SK-N-MC (cell line): ENCODE results near the gene CAMK2G.
"Not testable (repeated sequence)": the region's sequence is repeated elsewhere in the genome, so short reads cannot be mapped to it uniquely, and the experiment has no call there.

Experiments used
- DNase-seq: peaks from one replicate; pipeline ENCODE4 v3.0.0-alpha.2; 2011; ENCODE audit warnings: low read depth, low spot score
- H3K27ac ChIP-seq: fragments of 200-600 bp; sonication (generic); 2 replicates; pipeline ENCODE4 v1.5.1; 2016; ENCODE audit warnings: mixed run types
- H3K36me3 ChIP-seq: fragments of 200-600 bp; sonication (generic); 2 replicates; pipeline ENCODE4 v1.6.1; 2017; ENCODE audit warnings: antibody characterized with exemption, low read length, mixed read lengths; ENCODE audit not compliant: insufficient read depth
- H3K4me3 ChIP-seq: fragments of 200-600 bp; sonication (generic); 2 replicates; pipeline ENCODE4 v1.5.1; 2016
- H3K9ac ChIP-seq: fragments of 200-600 bp; sonication (generic); 2 replicates; pipeline ENCODE4 v1.8.0; 2017; ENCODE audit warnings: mixed run types, mixed read lengths; ENCODE audit not compliant: insufficient read length
- H3K9me3 ChIP-seq: fragments of 200-600 bp; sonication (generic); 2 replicates; pipeline ENCODE4 v1.6.1; 2017; ENCODE audit warnings: low read depth, mild to moderate bottlenecking, antibody characterized with exemption, low read length, moderate library complexity, mixed read lengths
- EZH2 ChIP-seq: fragments of 200-600 bp; sonication (generic); IDR thresholded peaks from one replicate; pipeline ENCODE4 v1.6.1; 2017; ENCODE audit warnings: antibody characterized with exemption
- FOXP2 ChIP-seq: optimal IDR thresholded peaks from 2 replicates; pipeline ENCODE3; 2011; ENCODE audit warnings: mild to moderate bottlenecking, moderate library complexity; ENCODE audit not compliant: insufficient read depth; ENCODE audit errors: extremely low read length, control extremely low read depth
- POLR2AphosphoS5 ChIP-seq: IDR thresholded peaks from 2 replicates; pipeline ENCODE4 v1.6.1; 2012; ENCODE audit warnings: mild to moderate bottlenecking, low read depth, low read length, borderline replicate concordance

The CAMK2G gene

GRCh38 chr10:73797324-73798025, 76.9 kb downstream of the CAMK2G start:
- no peak for DNase-seq
- Histone ChIP-seq H3K9ac (no peak overlapping the region), H3K4me3 (no peak overlapping the region), H3K9me3 (no peaks in the 10 kb centered on the region), H3K27ac (no peak overlapping the region), H3K36me3 (no peaks in the 10 kb centered on the region; the same call in 1 of the 2 replicates)
- TF ChIP-seq POLR2AphosphoS5: no peak
- TF ChIP-seq FOXP2: no peak
- TF ChIP-seq EZH2: no peak

- H3K36me3 ChIP-seq: no peaks in the 10 kb centered on the region; the same call in 1 of the 2 replicates
Measured at GRCh38 chr10:73796766-73797165, 77.6 kb downstream of the CAMK2G start.

DNA sequence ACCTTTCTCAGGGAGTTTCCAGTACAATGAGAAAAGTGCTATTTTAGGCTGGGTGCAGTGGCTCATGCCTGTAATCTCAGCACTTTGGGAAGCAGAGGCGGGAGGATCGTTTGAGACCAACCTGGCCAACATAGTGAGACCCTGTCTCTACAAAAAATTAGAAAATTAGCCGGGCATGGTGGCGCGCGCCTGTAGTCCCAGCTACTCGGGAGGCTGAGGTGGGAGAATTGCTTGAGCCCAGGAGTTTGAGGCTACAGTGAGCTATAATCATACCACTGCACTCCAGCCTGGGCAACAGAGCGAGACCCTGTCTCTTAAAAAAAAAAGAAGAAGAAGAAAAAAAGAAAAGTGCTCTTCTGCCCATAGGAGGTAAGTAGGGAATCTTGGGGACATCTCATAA, 78.3 kb downstream of the CAMK2G start:
- DNase-seq, H3K9me3 ChIP-seq, H3K27ac ChIP-seq, H3K9ac ChIP-seq, H3K36me3 ChIP-seq, H3K4me3 ChIP-seq: not testable (repeated sequence)

More at GRCh38 chr10:73796766-73797165, 77.6 kb downstream of the CAMK2G start:
- H3K9me3 ChIP-seq: no peaks in the 10 kb centered on the region
- no peak overlapping the region for H3K4me3 ChIP-seq
- TF ChIP-seq FOXP2 (no peak), POLR2AphosphoS5 (no peak), EZH2 (no peak)
- no peak for DNase-seq
- no peak overlapping the region for H3K27ac ChIP-seq
- H3K9ac ChIP-seq: no peak overlapping the region

- H3K36me3 ChIP-seq, H3K9me3 ChIP-seq, H3K27ac ChIP-seq, H3K4me3 ChIP-seq, DNase-seq, H3K9ac ChIP-seq: not testable (repeated sequence)
Measured at GRCh38 chr10:73795491-73795890, 78.9 kb downstream of the CAMK2G start.

DNA sequence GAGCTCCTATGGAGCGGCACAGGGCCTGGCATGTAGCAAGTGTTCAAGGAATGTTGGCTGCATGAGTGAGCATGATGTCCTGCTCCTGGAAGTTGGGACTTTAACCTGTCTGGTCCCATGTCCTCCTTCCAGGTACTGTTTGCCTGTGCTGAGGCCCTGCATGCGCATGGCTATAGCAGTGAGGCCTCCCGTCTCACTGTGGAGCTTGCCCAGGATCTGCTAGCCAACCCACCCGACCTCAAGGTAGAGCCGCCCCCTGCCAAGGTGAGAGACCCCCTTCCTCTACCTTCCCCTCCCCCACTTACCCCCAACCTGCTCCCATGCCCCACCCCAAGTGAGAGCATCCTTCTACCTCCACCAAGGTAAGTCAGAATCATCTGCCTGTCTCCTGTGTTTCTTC, 80.9 kb downstream of the CAMK2G start:
- Histone ChIP-seq H3K36me3 (no peaks in the 10 kb centered on the region; the same call in 1 of the 2 replicates), H3K4me3 (no peak overlapping the region), H3K27ac (no peak overlapping the region), H3K9me3 (no peaks in the 10 kb centered on the region), H3K9ac (no peak overlapping the region)
- no peak for DNase-seq
- TF ChIP-seq FOXP2: no peak
- no peak for TF ChIP-seq POLR2AphosphoS5
- TF ChIP-seq EZH2: no peak

GRCh38 chr10:73791871-73792400, 82.4 kb downstream of the CAMK2G start:
- H3K27ac ChIP-seq: no peak overlapping the region
- no peak for TF ChIP-seq POLR2AphosphoS5
- TF ChIP-seq EZH2: no peak
- H3K36me3 ChIP-seq: no peaks in the 10 kb centered on the region; the same call in 1 of the 2 replicates
- H3K4me3 ChIP-seq: no peak overlapping the region
- H3K9ac ChIP-seq: no peak overlapping the region
- no peak for DNase-seq
- H3K9me3 ChIP-seq: no peaks in the 10 kb centered on the region

DNA sequence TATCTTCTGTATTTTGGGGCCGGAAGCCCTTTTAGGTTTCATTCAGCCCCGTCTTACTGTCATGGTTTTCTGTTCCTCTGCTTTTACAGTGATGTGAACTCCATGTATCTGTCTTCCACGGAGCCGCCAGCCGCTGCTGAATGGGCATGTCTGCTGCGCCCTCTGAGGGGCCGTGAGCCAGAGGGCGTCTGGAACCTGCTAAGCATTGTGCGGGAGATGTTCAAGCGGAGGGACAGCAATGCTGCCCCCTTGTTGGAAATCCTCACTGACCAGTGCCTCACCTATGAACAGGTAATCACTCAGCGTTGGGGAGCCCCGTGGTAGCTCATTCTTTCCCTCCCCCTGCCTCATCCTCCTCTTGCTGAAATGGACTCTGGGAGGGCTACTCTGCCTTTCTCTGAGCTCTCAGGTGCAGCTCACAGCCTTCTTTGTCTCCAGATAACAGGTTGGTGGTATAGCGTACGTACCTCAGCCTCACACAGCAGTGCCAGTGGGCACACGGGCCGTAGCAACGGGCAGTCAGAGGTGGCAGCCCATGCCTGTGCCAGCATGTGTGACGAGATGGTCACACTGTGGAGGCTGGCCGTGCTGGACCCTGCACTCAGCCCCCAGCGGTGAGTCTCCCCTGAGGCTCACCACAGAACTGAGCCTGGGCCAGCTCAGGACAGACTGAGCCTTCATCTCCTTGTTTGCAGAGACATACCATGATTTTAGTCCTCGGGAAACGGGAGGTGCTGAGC, 83.3 kb downstream of the CAMK2G start:
- H3K9me3 ChIP-seq: no peaks in the 10 kb centered on the region
- H3K27ac ChIP-seq: no peak overlapping the region
- H3K4me3 ChIP-seq: no peak overlapping the region
- no peak overlapping the region for H3K9ac ChIP-seq
- no peaks in the 10 kb centered on the region; the same call in 1 of the 2 replicates for H3K36me3 ChIP-seq
- DNase-seq: no peak
- TF ChIP-seq FOXP2: no peak

DNA sequence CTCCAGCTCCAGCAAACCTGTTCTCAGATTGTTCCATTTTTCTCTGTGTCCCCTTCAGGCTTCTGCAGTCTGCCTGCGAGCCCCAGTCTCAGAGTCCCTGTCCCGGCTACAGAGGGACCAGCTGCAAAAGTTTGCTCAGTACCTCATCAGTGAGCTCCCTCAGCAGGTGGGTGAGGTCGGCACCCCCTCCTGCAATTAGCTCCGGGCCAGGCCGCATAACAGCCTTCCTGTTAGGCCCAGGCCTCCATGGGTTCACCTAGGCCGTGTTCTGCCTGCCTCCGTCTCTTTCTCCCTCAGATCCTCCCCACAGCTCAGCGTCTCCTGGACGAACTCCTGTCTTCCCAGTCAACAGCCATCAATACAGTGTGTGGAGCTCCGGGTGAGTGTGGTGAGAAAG, 84.7 kb downstream of the CAMK2G start:
- Histone ChIP-seq H3K36me3 (no peaks in the 10 kb centered on the region; the same call in 1 of the 2 replicates), H3K9me3 (no peaks in the 10 kb centered on the region)
- no peak for TF ChIP-seq FOXP2
- TF ChIP-seq POLR2AphosphoS5: no peak
- TF ChIP-seq EZH2: no peak

More for the DNA sequence above, 84.7 kb downstream of the CAMK2G start:
- no peak for DNase-seq
- no peak overlapping the region for H3K27ac ChIP-seq
- no peak overlapping the region for H3K9ac ChIP-seq
- H3K4me3 ChIP-seq: no peak overlapping the region
